ENCODE data around the gene BRD3. TPM values are rescaled to one million over a fixed set of nuclear protein-coding genes. Genes with fewer than 3 reads are reported as not detected.
A peak's percentile ranks its signal among the peaks of the same experiment; 100 is the strongest.

BRD3 gene
- total RNA-seq, 4 donors from 2014 or later: 17.6 to 52.9 (median 29.0) TPM

GRCh38 chr9:134061688-134062371, 6.0 kb downstream of the BRD3 start:
- H3K9me3 ChIP-seq: no peaks in the 10 kb centered on the region
- H3K36me3 ChIP-seq: no peaks in the 10 kb centered on the region
- no peak for DNase-seq (ENCODE audit: low spot score in 2 of 2)
- 75% methylated on average over 4 of the region's 22 CpGs for WGBS
- no peak overlapping the region for H3K27ac ChIP-seq
- TF ChIP-seq CTCF (IDR thresholded peaks at IDR 0.05) (no peak), EP300 (IDR thresholded peaks at IDR 0.05) (no peak), POLR2AphosphoS5 (IDR thresholded peaks at IDR 0.05) (no peak), POLR2A (IDR thresholded peaks at IDR 0.05) (no peak)
- H3K4me1 ChIP-seq: peaks cover 93% of the 10 kb centered on the region
- no peak overlapping the region for H3K4me3 ChIP-seq
- no peaks in the 10 kb centered on the region for H3K27me3 ChIP-seq

GRCh38 chr9:134061019-134061687, 6.7 kb downstream of the BRD3 start:
- H3K4me3 ChIP-seq: no peak overlapping the region
- DNase-seq (ENCODE audit: low spot score in 2 of 2): no peak
- H3K9me3 ChIP-seq: no peaks in the 10 kb centered on the region
- 100% methylated on average over 2 of the region's 4 CpGs for whole genome bisulfite sequencing
- H3K27ac ChIP-seq: no peak overlapping the region
- no peaks in the 10 kb centered on the region for H3K27me3 ChIP-seq
- H3K36me3 ChIP-seq: no peaks in the 10 kb centered on the region
- H3K4me1 ChIP-seq: peaks cover 93% of the 10 kb centered on the region
- TF ChIP-seq CTCF (IDR thresholded peaks at IDR 0.05) (no peak), POLR2A (IDR thresholded peaks at IDR 0.05) (no peak), EP300 (IDR thresholded peaks at IDR 0.05) (no peak), POLR2AphosphoS5 (IDR thresholded peaks at IDR 0.05) (no peak)

GRCh38 chr9:134060546-134060945, 7.3 kb downstream of the BRD3 start:
- Histone ChIP-seq H3K9me3 (no peaks in the 10 kb centered on the region), H3K27ac (no peak overlapping the region), H3K4me1 (peaks cover 93% of the 10 kb centered on the region), H3K27me3 (no peaks in the 10 kb centered on the region), H3K4me3 (no peak overlapping the region), H3K36me3 (no peaks in the 10 kb centered on the region)
- WGBS: 58% methylated on average over 3 of the region's 4 CpGs
- no peak for DNase-seq (ENCODE audit: low spot score in 2 of 2)
- TF ChIP-seq POLR2AphosphoS5 (IDR thresholded peaks at IDR 0.05): no peak
- no peak for TF ChIP-seq CTCF (IDR thresholded peaks at IDR 0.05)
- no peak for TF ChIP-seq EP300 (IDR thresholded peaks at IDR 0.05)
- no peak for TF ChIP-seq POLR2A (IDR thresholded peaks at IDR 0.05)

- peak; percentile 65 to 76 for DNase-seq (ENCODE audit: low spot score in 2 of 2)
- no peaks in the 10 kb centered on the region for H3K9me3 ChIP-seq
- no peaks in the 10 kb centered on the region for H3K36me3 ChIP-seq
- no peak overlapping the region for H3K27ac ChIP-seq
- no peak overlapping the region for H3K4me3 ChIP-seq
- 76% methylated on average over 10 of the region's 17 CpGs for WGBS
- no peaks in the 10 kb centered on the region for H3K27me3 ChIP-seq
- TF ChIP-seq CTCF (IDR thresholded peaks at IDR 0.05) (no peak), POLR2A (IDR thresholded peaks at IDR 0.05) (no peak), EP300 (IDR thresholded peaks at IDR 0.05) (no peak), POLR2AphosphoS5 (IDR thresholded peaks at IDR 0.05) (no peak)
- peaks cover 93% of the 10 kb centered on the region for H3K4me1 ChIP-seq
Observed at GRCh38 chr9:134059661-134060395, 8.0 kb downstream of the BRD3 start.

GRCh38 chr9:134059188-134059641, 8.6 kb downstream of the BRD3 start:
- TF ChIP-seq POLR2AphosphoS5 (IDR thresholded peaks at IDR 0.05): no peak
- TF ChIP-seq EP300 (IDR thresholded peaks at IDR 0.05): no peak
- no peak for TF ChIP-seq CTCF (IDR thresholded peaks at IDR 0.05)
- TF ChIP-seq POLR2A (IDR thresholded peaks at IDR 0.05): no peak

More at GRCh38 chr9:134059188-134059641, 8.6 kb downstream of the BRD3 start:
- no peak for DNase-seq (ENCODE audit: low spot score in 2 of 2)
- Histone ChIP-seq H3K4me1 (peaks cover 93% of the 10 kb centered on the region), H3K36me3 (no peaks in the 10 kb centered on the region), H3K4me3 (no peak overlapping the region), H3K27me3 (no peaks in the 10 kb centered on the region), H3K9me3 (no peaks in the 10 kb centered on the region), H3K27ac (no peak overlapping the region)
- WGBS: 81% methylated on average over 6 of the region's 16 CpGs
